Measurements from ENCODE around the gene DRGX. TPM values are rescaled to one million over a fixed set of nuclear protein-coding genes. Genes with fewer than 3 reads are reported as not detected.

Gene DRGX
- total and polyA plus RNA-seq, 2 of the 4 experiments (the other 2 are of a cell fraction) = not detected

DNA sequence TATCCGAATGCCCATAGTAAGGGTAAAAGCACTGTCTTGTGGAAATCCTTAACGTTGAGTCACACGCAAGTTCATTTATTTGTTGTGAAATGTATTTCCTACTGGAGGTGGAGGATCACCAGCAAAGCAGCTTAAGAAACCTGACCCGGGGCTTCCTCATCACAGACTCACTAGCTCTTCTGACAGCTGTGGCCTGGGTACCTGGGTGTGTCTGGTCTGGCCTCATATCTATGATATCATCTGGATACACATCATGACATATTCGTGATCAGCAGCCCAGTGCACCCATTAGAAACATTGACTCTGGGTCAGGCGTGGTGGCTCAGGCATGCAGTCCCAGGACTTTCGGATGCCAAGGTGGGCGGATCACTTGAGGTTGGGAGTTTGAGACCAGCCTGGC is 8.8 kb downstream of the DRGX start:
- Histone ChIP-seq H2AK9ac (replicated peaks; ENCODE audit: low read depth, low read length, poor library complexity) (no peak overlapping the region), H3K27ac (ENCODE audit: insufficient read depth, low read length) (no peak overlapping the region), H3K4me2 (ENCODE audit: low read depth, low read length) (no peak overlapping the region), H4K8ac (ENCODE audit: low read depth in 2 of 2, low read length in 2 of 2) (no peak overlapping the region), H3K4me1 (ENCODE audit: control insufficient read depth, insufficient read depth, low read length) (peaks cover 3% of the 10 kb centered on the region; the same call in 1 of the 2 replicates), H2BK15ac (ENCODE audit: low read depth, low read length) (no peak overlapping the region), H4K5ac (ENCODE audit: low read depth, low read length) (no peak overlapping the region), H4K20me1 (ENCODE audit: insufficient read depth, low read length) (0 out of 2 replicates have a peak, but pooled peaks cover 5% of the 10 kb centered on the region), H3K27me3 (ENCODE audit: control insufficient read depth, insufficient read depth, low read length) (peaks cover 28% of the 10 kb centered on the region), H3K14ac (replicated peaks; ENCODE audit: low read depth, low read length) (no peak overlapping the region), H4K91ac (ENCODE audit: insufficient read depth, low read depth, low read length) (no peak overlapping the region), H2BK20ac (ENCODE audit: low read depth, low read length) (no peak overlapping the region), H2BK5ac (ENCODE audit: low read depth, low read length, poor library complexity, severe bottlenecking) (no peak overlapping the region), H3K56ac (ENCODE audit: extremely low read depth, insufficient read depth, low read length) (no peak overlapping the region), H2AK5ac (ENCODE audit: low read depth, low read length) (no peak overlapping the region), H3K4ac (ENCODE audit: low read depth, low read length) (no peak overlapping the region), H2AFZ (replicated peaks; ENCODE audit: low read length, poor library complexity) (no peak overlapping the region), H3K23ac (ENCODE audit: low read depth, low read length) (no peak overlapping the region), H3K9me1 (ENCODE audit: insufficient read depth, low read length) (peaks cover 10% of the 10 kb centered on the region), H3K4me3 (ENCODE audit: insufficient read depth, low read depth, low read length) (no peak overlapping the region), H3K9me3 (ENCODE audit: control insufficient read depth, insufficient read depth, low read length) (no peaks in the 10 kb centered on the region), H2BK120ac (ENCODE audit: low read depth, low read length) (no peak overlapping the region), H3K79me1 (ENCODE audit: low read depth in 1 of 2, low read length in 2 of 2) (no peaks in the 10 kb centered on the region), H3K9ac (ENCODE audit: low read depth, low read length) (no peak overlapping the region), H3K36me3 (ENCODE audit: control insufficient read depth, insufficient read depth, low read length) (no peaks in the 10 kb centered on the region), H3K18ac (ENCODE audit: low read depth, low read length) (no peak overlapping the region)
- no CpG with 5 or more reads among the region's 8 CpGs for WGBS, 2 experiments (ENCODE audit: extremely low coverage in 2 of 2, insufficient read length in 1 of 2)
- POLR2A ChIA-PET (ENCODE audit: unreplicated experiment) = no interaction called here
- peak; percentile 94 for DNase-seq
- CTCF ChIA-PET = interaction anchor here (0.6 to 0.7 kb wide), 2 partner anchors 20 to 32 kb away, joined by 3 to 4 read pairs; no protein-coding TSS in a partner anchor
- intact Hi-C loops (cut with micrococcal nuclease) (no loop called here), in situ Hi-C loops (cut with MboI; ENCODE audit: low sequenced_read_pairs) (no loop called here), dilution Hi-C loops (cut with HindIII; ENCODE audit: low sequenced_read_pairs, unreplicated experiment) (no loop called here)
- peak; percentile 90 for ATAC-seq (ENCODE audit: low read depth)
- no peak for TF ChIP-seq MXI1 (IDR thresholded peaks at IDR 0.05; ENCODE audit: borderline replicate concordance, low read depth, low read length)
- TF ChIP-seq POLR2A (IDR thresholded peaks at IDR 0.05; ENCODE audit: low read depth, low read length) = no peak
- TF ChIP-seq CEBPB (IDR thresholded peaks at IDR 0.05; ENCODE audit: low read depth, low read length) = peak; percentile 89
- 0 out of 2 replicates have a peak, but pooled peaks have one; percentile 8 for TF ChIP-seq BHLHE40 (IDR thresholded peaks at IDR 0.05; ENCODE audit: low read depth, low read length)
- TF ChIP-seq, protein P1, sequence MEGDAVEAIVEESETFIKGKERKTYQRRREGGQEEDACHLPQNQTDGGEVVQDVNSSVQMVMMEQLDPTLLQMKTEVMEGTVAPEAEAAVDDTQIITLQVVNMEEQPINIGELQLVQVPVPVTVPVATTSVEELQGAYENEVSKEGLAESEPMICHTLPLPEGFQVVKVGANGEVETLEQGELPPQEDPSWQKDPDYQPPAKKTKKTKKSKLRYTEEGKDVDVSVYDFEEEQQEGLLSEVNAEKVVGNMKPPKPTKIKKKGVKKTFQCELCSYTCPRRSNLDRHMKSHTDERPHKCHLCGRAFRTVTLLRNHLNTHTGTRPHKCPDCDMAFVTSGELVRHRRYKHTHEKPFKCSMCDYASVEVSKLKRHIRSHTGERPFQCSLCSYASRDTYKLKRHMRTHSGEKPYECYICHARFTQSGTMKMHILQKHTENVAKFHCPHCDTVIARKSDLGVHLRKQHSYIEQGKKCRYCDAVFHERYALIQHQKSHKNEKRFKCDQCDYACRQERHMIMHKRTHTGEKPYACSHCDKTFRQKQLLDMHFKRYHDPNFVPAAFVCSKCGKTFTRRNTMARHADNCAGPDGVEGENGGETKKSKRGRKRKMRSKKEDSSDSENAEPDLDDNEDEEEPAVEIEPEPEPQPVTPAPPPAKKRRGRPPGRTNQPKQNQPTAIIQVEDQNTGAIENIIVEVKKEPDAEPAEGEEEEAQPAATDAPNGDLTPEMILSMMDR (conservative IDR thresholded peaks at IDR 0.05; ENCODE audit: low read depth, low read length) = no peak
- TF ChIP-seq FOS (IDR thresholded peaks at IDR 0.05; ENCODE audit: low read depth, low read length) = peak; percentile 25; the same call in 1 of the 2 replicates
- TF ChIP-seq MAZ (IDR thresholded peaks at IDR 0.05; ENCODE audit: borderline replicate concordance, low read depth, low read length) = no peak
- TF ChIP-seq RAD21 (IDR thresholded peaks at IDR 0.05; ENCODE audit: low read length) = no peak
- TF ChIP-seq SMC3 (IDR thresholded peaks at IDR 0.05; ENCODE audit: low read depth, low read length) = no peak
- no TSS peak for BruUV-seq (replicated peaks)

All from IMR-90 (cell line).